ENCODE results near the gene LIPK. TPM values are rescaled to one million over a fixed set of nuclear protein-coding genes. Genes with fewer than 3 reads are reported as not detected.

Gene LIPK
- total and polyA plus RNA-seq, 4 donors: not detected

DNA sequence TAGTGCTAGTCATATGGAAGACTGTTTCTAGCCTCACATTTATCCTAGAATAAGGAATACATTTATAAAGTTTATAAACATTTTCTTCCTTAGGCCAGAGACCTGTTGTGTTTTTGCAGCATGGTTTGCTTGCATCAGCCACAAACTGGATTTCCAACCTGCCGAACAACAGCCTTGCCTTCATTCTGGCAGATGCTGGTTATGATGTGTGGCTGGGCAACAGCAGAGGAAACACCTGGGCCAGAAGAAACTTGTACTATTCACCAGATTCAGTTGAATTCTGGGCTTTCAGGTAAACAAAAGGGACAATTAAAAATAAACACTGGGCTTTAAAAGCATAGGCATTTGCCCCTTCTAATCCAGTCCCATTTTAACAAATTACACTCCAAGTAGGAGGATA lies 37.6 kb upstream of the LIPK start:
- Histone ChIP-seq H3K4me1 (ENCODE audit: control insufficient read depth in 4 of 4, insufficient read depth in 4 of 4, low read length in 3 of 4) (no peaks in the 10 kb centered on the region), H3K36me3 (ENCODE audit: control insufficient read depth in 4 of 4, insufficient read depth in 3 of 4, low read depth in 1 of 4, low read length in 3 of 4) (no peaks in the 10 kb centered on the region), H3K27ac (ENCODE audit: low read depth in 1 of 2, low read length in 2 of 2) (no peak overlapping the region), H3K9ac (ENCODE audit: low read depth in 1 of 2, low read length in 2 of 2) (no peak overlapping the region), H3K27me3 (ENCODE audit: control insufficient read depth in 4 of 4, insufficient read depth in 4 of 4, low read length in 3 of 4) (no peaks in the 10 kb centered on the region), H3K9me3 (ENCODE audit: control insufficient read depth in 4 of 4, low read length in 3 of 4) (no peaks in the 10 kb centered on the region), H3K4me3 (ENCODE audit: low read depth in 1 of 3, low read length in 3 of 3) (no peak overlapping the region)
- no peak for DNase-seq (ENCODE audit: low spot score)
- TF ChIP-seq HNF4G (IDR thresholded peaks at IDR 0.05): no peak
- TF ChIP-seq, protein P1, sequence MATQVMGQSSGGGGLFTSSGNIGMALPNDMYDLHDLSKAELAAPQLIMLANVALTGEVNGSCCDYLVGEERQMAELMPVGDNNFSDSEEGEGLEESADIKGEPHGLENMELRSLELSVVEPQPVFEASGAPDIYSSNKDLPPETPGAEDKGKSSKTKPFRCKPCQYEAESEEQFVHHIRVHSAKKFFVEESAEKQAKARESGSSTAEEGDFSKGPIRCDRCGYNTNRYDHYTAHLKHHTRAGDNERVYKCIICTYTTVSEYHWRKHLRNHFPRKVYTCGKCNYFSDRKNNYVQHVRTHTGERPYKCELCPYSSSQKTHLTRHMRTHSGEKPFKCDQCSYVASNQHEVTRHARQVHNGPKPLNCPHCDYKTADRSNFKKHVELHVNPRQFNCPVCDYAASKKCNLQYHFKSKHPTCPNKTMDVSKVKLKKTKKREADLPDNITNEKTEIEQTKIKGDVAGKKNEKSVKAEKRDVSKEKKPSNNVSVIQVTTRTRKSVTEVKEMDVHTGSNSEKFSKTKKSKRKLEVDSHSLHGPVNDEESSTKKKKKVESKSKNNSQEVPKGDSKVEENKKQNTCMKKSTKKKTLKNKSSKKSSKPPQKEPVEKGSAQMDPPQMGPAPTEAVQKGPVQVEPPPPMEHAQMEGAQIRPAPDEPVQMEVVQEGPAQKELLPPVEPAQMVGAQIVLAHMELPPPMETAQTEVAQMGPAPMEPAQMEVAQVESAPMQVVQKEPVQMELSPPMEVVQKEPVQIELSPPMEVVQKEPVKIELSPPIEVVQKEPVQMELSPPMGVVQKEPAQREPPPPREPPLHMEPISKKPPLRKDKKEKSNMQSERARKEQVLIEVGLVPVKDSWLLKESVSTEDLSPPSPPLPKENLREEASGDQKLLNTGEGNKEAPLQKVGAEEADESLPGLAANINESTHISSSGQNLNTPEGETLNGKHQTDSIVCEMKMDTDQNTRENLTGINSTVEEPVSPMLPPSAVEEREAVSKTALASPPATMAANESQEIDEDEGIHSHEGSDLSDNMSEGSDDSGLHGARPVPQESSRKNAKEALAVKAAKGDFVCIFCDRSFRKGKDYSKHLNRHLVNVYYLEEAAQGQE (IDR thresholded peaks at IDR 0.05): no peak
- TF ChIP-seq, protein P2, sequence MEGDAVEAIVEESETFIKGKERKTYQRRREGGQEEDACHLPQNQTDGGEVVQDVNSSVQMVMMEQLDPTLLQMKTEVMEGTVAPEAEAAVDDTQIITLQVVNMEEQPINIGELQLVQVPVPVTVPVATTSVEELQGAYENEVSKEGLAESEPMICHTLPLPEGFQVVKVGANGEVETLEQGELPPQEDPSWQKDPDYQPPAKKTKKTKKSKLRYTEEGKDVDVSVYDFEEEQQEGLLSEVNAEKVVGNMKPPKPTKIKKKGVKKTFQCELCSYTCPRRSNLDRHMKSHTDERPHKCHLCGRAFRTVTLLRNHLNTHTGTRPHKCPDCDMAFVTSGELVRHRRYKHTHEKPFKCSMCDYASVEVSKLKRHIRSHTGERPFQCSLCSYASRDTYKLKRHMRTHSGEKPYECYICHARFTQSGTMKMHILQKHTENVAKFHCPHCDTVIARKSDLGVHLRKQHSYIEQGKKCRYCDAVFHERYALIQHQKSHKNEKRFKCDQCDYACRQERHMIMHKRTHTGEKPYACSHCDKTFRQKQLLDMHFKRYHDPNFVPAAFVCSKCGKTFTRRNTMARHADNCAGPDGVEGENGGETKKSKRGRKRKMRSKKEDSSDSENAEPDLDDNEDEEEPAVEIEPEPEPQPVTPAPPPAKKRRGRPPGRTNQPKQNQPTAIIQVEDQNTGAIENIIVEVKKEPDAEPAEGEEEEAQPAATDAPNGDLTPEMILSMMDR (IDR thresholded peaks at IDR 0.05; ENCODE audit: low read depth, low read length, missing input control): no peak
- TF ChIP-seq GABPA (IDR thresholded peaks at IDR 0.05 in 1 of 2, conservative IDR thresholded peaks at IDR 0.05 in 1 of 2): no peak
- TF ChIP-seq RAD21 (IDR thresholded peaks at IDR 0.05): no peak
- no peak for TF ChIP-seq YY1 (IDR thresholded peaks at IDR 0.05)
- TF ChIP-seq FOXA2 (IDR thresholded peaks at IDR 0.05): no peak
- no peak for TF ChIP-seq FOXA1 (IDR thresholded peaks at IDR 0.05)
- TF ChIP-seq HNF4A (conservative IDR thresholded peaks at IDR 0.05): no peak
- WGBS: 86% methylated on average over 1 of the region's 1 CpG

DNA sequence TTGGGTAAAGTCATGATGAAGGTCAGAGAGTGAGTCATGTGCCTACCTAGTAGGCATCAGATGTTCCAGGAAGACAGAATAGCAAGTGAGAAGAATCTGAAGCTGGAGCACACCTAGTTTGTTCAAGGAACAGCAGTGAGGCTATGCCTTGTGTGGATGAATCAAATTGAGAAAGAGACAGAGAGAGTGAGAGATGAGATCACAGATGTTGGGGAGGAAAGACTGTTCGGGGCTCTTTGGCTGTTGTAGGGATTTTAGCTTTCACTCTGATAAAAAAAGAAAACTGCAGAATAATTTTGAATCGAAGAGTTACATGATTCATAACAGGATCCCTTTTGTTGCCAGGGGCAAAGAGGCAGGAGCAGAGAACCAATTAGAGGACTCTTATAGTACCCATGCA lies 35.6 kb upstream of the LIPK start:
- Histone ChIP-seq H3K4me1 (ENCODE audit: control insufficient read depth in 4 of 4, insufficient read depth in 4 of 4, low read length in 3 of 4) (no peaks in the 10 kb centered on the region), H3K4me3 (ENCODE audit: low read depth in 1 of 3, low read length in 3 of 3) (no peak overlapping the region), H3K9ac (ENCODE audit: low read depth in 1 of 2, low read length in 2 of 2) (no peak overlapping the region), H3K36me3 (ENCODE audit: control insufficient read depth in 4 of 4, insufficient read depth in 3 of 4, low read depth in 1 of 4, low read length in 3 of 4) (no peaks in the 10 kb centered on the region), H3K9me3 (ENCODE audit: control insufficient read depth in 4 of 4, low read length in 3 of 4) (no peaks in the 10 kb centered on the region), H3K27ac (ENCODE audit: low read depth in 1 of 2, low read length in 2 of 2) (no peak overlapping the region), H3K27me3 (ENCODE audit: control insufficient read depth in 4 of 4, insufficient read depth in 4 of 4, low read length in 3 of 4) (no peaks in the 10 kb centered on the region)
- TF ChIP-seq NR2F2 (IDR thresholded peaks at IDR 0.05) (no peak), HNF4G (IDR thresholded peaks at IDR 0.05) (no peak), GABPA (IDR thresholded peaks at IDR 0.05 in 1 of 2, conservative IDR thresholded peaks at IDR 0.05 in 1 of 2) (no peak), RAD21 (IDR thresholded peaks at IDR 0.05) (no peak), RXRA (IDR thresholded peaks at IDR 0.05) (no peak), HNF4A (conservative IDR thresholded peaks at IDR 0.05) (no peak), SP1 (IDR thresholded peaks at IDR 0.05) (no peak), JUND (IDR thresholded peaks at IDR 0.05) (no peak)
- TF ChIP-seq, protein P1 (IDR thresholded peaks at IDR 0.05): no peak
- TF ChIP-seq, protein P3, sequence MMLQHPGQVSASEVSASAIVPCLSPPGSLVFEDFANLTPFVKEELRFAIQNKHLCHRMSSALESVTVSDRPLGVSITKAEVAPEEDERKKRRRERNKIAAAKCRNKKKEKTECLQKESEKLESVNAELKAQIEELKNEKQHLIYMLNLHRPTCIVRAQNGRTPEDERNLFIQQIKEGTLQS (IDR thresholded peaks at IDR 0.05): no peak
- no peak for DNase-seq (ENCODE audit: low spot score)
- WGBS: 73% methylated on average over 2 of the region's 2 CpGs
